Mesothelial cell of epicardium (in vitro differentiated cells): Measurements from ENCODE around the gene TRAPPC12. TPM values are rescaled to one million over a fixed set of nuclear protein-coding genes. Genes with fewer than 3 reads are reported as not detected.

ENCODE experiments used
- DNase-seq, 2 experiments: peaks; one replicate each; pipeline ENCODE4 v3.0.0; 2021; ENCODE audit warnings: low spot score in 2 of 2; ENCODE audit not compliant: unreplicated experiment in 2 of 2
- H3K27ac Mint-ChIP-seq: 2 replicates; pipeline ENCODE4 v1.8.0; 2021; ENCODE audit warnings: mixed read lengths
- H3K27me3 Mint-ChIP-seq: 2 replicates; pipeline ENCODE4 v1.8.0; 2021; ENCODE audit warnings: low read depth, mixed read lengths
- H3K36me3 Mint-ChIP-seq: 2 replicates; pipeline ENCODE4 v1.8.0; 2021; ENCODE audit warnings: mixed read lengths
- H3K4me1 Mint-ChIP-seq: 2 replicates; pipeline ENCODE4 v1.8.0; 2021; ENCODE audit warnings: mixed read lengths
- H3K4me3 Mint-ChIP-seq: 2 replicates; pipeline ENCODE4 v1.8.0; 2021; ENCODE audit warnings: mild to moderate bottlenecking, moderate library complexity, mixed read lengths
- H3K9me3 Mint-ChIP-seq: 2 replicates; pipeline ENCODE4 v1.8.0; 2021; ENCODE audit warnings: mixed read lengths
- total RNA-seq: library from RNA; stranded (reverse); gene quantifications from 3 replicates; pipeline ENCODE4 v1.2.1, GENCODE V29; 2021
- TF ChIP-seq, protein P1 (sequence below): fragments of 200-600 bp; sonication (generic); IDR thresholded peaks from one replicate; pipeline ENCODE4 v1.5.0; 2021; ENCODE audit warnings: antibody characterized with exemption; ENCODE audit not compliant: unreplicated experiment

Gene TRAPPC12
- total RNA-seq, 1 donor from 2014 or later: 134 TPM

DNA sequence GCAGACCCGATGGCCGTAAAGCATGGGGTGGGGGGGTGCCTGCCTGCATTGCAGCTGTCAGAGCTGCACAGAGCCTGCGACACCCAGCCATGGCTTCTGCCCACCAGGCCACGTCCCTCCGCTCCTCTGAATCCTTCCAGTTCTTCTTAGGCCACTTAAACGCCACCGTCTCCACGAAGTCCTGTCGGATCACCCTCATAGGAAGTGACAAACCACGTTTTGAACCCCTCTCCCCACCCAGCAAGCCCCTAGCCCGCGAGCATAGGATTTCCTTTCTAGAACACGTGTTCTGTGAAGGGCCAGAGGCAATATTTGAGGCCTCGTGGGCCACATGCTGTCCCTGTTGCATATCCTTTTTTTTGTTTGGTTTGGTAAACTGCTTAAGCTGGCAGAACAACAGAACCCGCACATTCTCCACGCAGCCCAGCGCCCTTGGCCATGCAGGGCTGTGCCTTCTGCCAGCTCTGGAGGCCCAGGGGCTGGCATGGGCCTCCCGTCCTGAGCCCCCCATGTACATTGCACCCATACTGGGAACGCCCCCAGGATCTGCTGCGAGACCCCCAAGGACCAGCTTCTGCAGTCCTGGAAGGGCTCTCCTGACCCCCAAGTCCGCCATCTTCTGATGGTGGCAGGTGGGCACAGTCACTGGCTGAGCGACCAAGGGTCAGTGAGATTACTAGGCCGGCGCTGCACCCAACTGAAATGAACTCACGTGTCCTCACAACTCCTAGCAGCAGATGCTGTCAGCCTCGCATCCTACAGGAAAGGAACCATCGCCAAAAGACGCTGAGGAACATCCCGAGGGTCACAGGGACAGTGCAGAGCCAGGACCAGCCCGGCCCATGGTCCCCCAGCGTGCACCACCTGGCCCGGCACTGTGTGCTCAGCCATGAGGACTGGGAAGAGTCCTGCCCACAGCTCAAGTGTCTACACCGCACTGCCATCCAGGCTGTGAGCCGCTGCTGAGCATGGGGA, 104.8 kb downstream of the TRAPPC12 start:
- TF ChIP-seq, protein P1, sequence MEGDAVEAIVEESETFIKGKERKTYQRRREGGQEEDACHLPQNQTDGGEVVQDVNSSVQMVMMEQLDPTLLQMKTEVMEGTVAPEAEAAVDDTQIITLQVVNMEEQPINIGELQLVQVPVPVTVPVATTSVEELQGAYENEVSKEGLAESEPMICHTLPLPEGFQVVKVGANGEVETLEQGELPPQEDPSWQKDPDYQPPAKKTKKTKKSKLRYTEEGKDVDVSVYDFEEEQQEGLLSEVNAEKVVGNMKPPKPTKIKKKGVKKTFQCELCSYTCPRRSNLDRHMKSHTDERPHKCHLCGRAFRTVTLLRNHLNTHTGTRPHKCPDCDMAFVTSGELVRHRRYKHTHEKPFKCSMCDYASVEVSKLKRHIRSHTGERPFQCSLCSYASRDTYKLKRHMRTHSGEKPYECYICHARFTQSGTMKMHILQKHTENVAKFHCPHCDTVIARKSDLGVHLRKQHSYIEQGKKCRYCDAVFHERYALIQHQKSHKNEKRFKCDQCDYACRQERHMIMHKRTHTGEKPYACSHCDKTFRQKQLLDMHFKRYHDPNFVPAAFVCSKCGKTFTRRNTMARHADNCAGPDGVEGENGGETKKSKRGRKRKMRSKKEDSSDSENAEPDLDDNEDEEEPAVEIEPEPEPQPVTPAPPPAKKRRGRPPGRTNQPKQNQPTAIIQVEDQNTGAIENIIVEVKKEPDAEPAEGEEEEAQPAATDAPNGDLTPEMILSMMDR: no peak
- H3K27ac Mint-ChIP-seq: no peak overlapping the region
- DNase-seq: no peak
- peaks cover 4% of the 10 kb centered on the region for H3K9me3 Mint-ChIP-seq
- H3K27me3 Mint-ChIP-seq: no peaks in the 10 kb centered on the region
- H3K4me3 Mint-ChIP-seq: no peak overlapping the region
- peaks cover 24% of the 10 kb centered on the region for H3K36me3 Mint-ChIP-seq
- peaks cover 3% of the 10 kb centered on the region for H3K4me1 Mint-ChIP-seq

DNA sequence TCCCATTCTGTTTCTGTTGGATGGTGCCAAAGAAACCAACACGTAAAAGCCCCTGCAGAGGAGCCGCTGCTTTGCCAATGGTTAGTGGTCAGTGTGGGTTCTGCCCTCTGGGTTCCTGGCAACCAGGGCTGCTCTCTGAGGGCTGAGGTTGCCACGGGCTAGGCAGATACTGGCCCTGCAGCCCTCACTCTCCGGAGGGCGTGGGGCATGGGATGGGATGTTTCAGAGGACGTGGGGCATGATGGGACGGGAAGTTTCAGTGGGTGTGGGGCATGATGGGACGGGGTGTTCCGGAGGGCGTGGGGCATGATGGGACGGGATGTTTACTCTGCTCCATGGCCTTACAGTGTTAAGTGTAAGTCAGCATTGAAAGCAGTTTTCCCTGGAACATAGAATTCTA, 105.7 kb downstream of the TRAPPC12 start:
- no peak for DNase-seq
- Mint-ChIP-seq H3K36me3 (peaks cover 19% of the 10 kb centered on the region), H3K27me3 (no peaks in the 10 kb centered on the region), H3K4me1 (peaks cover 3% of the 10 kb centered on the region), H3K4me3 (no peak overlapping the region), H3K9me3 (peaks cover 4% of the 10 kb centered on the region), H3K27ac (no peak overlapping the region)
- TF ChIP-seq, protein P1: no peak

DNA sequence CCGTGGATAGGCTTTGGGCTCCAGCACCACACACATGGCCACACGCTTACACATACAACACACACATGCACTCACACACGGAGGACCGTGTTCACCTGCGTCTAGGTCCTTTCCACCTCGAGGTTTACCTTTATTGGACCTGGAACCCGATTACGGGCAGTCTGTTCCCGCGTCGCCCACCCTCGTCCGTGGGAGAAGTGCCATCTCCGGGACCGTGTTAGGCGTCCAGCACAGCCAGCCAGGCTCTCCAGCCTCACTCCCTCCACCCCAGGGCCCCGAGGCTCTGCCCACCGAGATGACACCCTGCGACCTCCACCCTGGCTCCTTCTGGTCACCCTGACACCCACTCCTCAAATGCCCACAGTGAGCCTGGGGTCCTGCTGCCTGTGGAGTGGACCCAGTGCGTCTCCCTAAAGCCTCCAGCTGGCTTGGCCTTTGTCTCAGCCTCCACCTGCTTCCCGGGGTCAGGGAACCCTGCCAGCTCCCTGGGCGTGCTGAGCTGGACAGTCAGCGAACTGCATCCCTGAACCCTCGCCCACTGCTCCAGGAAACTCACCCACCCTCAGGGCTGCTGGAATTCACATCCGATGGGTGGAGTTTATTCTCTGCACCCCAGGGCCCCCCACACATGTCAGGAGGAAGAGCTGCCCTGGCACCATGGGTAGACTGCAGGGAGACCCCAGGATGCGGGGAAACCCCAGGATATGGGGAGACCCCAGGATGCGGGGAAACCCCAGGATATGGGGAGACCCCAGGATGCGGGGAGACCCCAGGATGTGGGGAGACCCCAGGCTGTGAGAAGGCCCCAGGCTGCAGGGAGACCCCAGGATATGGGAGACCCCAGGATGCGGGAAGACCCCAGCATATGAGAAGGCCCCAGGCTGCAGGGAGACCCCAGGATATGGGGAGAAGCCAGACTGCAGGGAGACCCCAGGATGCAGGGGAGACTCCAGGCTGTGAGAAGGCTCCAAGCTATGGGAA, 106.8 kb downstream of the TRAPPC12 start:
- H3K27me3 Mint-ChIP-seq: no peaks in the 10 kb centered on the region
- DNase-seq: no peak
- H3K27ac Mint-ChIP-seq: no peak overlapping the region
- H3K36me3 Mint-ChIP-seq: peaks cover 13% of the 10 kb centered on the region
- TF ChIP-seq, protein P1: no peak
- peaks cover 3% of the 10 kb centered on the region for H3K4me1 Mint-ChIP-seq
- H3K4me3 Mint-ChIP-seq: no peak overlapping the region
- peaks cover 4% of the 10 kb centered on the region for H3K9me3 Mint-ChIP-seq

DNA sequence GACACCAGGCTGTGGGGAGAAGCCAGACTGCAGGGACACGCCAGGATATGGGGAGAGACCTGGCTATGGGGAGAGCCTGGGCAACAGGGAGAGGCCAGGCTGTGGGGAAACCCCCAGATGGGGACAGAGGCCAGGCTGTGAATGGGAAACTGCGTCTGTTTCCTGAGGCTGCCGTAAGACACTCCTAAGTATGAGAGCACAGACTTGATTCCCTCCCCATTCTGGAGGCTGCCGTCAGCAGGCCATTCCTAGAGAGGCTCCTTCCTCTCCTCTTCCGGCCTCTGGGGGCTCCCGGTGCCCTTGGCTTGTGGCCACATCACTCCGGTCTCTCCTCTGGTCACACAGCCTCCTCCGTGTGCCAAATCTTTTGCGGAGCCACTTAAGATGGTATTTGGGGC, 107.5 kb downstream of the TRAPPC12 start:
- H3K9me3 Mint-ChIP-seq: peaks cover 4% of the 10 kb centered on the region
- H3K4me1 Mint-ChIP-seq: peaks cover 3% of the 10 kb centered on the region
- no peaks in the 10 kb centered on the region for H3K27me3 Mint-ChIP-seq
- H3K4me3 Mint-ChIP-seq: no peak overlapping the region
- no peak for DNase-seq
- no peak overlapping the region for H3K27ac Mint-ChIP-seq
- peaks cover 11% of the 10 kb centered on the region for H3K36me3 Mint-ChIP-seq
- TF ChIP-seq, protein P1: no peak

DNA sequence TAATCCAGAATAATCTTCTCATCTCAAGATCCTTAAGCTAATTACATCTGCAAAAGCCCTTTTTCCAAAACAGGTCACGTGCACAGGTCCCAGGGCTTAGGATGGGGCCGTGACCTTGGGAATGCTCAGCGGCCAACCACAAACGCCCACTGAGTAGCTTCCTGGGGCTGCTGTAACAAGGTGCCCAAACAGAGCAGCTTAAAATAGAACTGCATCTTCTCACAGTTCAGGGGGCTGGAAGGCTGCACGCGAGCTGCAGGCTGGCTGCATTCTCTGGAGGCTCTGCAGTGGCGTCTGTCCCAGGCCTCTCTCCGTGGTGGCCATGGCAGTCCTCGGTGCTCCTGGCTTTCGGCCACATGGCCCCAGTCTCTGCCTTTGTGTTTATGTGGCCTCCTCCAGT, 107.9 kb downstream of the TRAPPC12 start:
- Mint-ChIP-seq H3K9me3 (peaks cover 4% of the 10 kb centered on the region), H3K27me3 (no peaks in the 10 kb centered on the region), H3K4me1 (peaks cover 3% of the 10 kb centered on the region), H3K36me3 (peaks cover 11% of the 10 kb centered on the region), H3K4me3 (no peak overlapping the region), H3K27ac (no peak overlapping the region)
- TF ChIP-seq, protein P1: no peak
- no peak for DNase-seq
